Neural progenitor cell (in vitro differentiated cells): Measurements from ENCODE around the gene UPB1. TPM values are rescaled to one million over a fixed set of nuclear protein-coding genes. Genes with fewer than 3 reads are reported as not detected.

Source experiments
- DNase-seq: peaks from one replicate; pipeline ENCODE4 v3.0.0-alpha.2; 2016; ENCODE audit warnings: low spot score
- H2AFZ ChIP-seq: fragments of 200-600 bp; sonication (generic); replicated peaks from 2 replicates; pipeline ENCODE4 v1.6.1; 2016; ENCODE audit warnings: antibody characterized with exemption
- H3F3A ChIP-seq: fragments of 200-600 bp; sonication (generic); 2 replicates; pipeline ENCODE4 v1.6.1; 2016; ENCODE audit warnings: antibody characterized with exemption, low read depth
- H3K27ac ChIP-seq: fragments of 200-600 bp; sonication (generic); 2 replicates; pipeline ENCODE4 v1.5.1; 2016; ENCODE audit warnings: mild to moderate bottlenecking
- H3K27me3 ChIP-seq: fragments of 200-600 bp; sonication (generic); 2 replicates; pipeline ENCODE4 v1.6.1; 2016; ENCODE audit warnings: mild to moderate bottlenecking, moderate library complexity
- H3K36me3 ChIP-seq: fragments of 200-600 bp; sonication (generic); 2 replicates; pipeline ENCODE4 v1.5.1; 2016
- H3K4me1 ChIP-seq: fragments of 200-600 bp; sonication (generic); 2 replicates; pipeline ENCODE4 v1.6.1; 2016; ENCODE audit warnings: mixed run types
- H3K4me2 ChIP-seq: fragments of 200-600 bp; sonication (generic); 2 replicates; pipeline ENCODE4 v1.6.1; 2016
- H3K4me3 ChIP-seq: fragments of 200-600 bp; sonication (generic); 2 replicates; pipeline ENCODE4 v1.5.1; 2016
- H3K79me2 ChIP-seq: fragments of 200-600 bp; sonication (generic); 2 replicates; pipeline ENCODE4 v1.6.1; 2016; ENCODE audit warnings: low read depth
- H3K9ac ChIP-seq: fragments of 200-600 bp; sonication (generic); 2 replicates; pipeline ENCODE4 v1.6.1; 2016
- H3K9me3 ChIP-seq: fragments of 200-600 bp; sonication (generic); 2 replicates; pipeline ENCODE4 v1.5.1; 2016; ENCODE audit warnings: low read depth
- H4K20me1 ChIP-seq: fragments of 200-600 bp; sonication (generic); 2 replicates; pipeline ENCODE4 v1.6.1; 2016; ENCODE audit warnings: low read depth
- H3K27ac Mint-ChIP-seq: 3 replicates; pipeline ENCODE4 v1.8.0; 2021; ENCODE audit warnings: mixed read lengths
- H3K27me3 Mint-ChIP-seq: 2 replicates; pipeline ENCODE4 v1.8.0; 2022; ENCODE audit warnings: low read depth, mild to moderate bottlenecking, inconsistent platforms, moderate library complexity, mixed read lengths; ENCODE audit not compliant: insufficient read depth
- H3K36me3 Mint-ChIP-seq: 3 replicates; pipeline ENCODE4 v1.8.0; 2021; ENCODE audit warnings: mixed read lengths
- H3K4me1 Mint-ChIP-seq: 3 replicates; pipeline ENCODE4 v1.8.0; 2021; ENCODE audit warnings: mixed read lengths
- H3K4me3 Mint-ChIP-seq: 3 replicates; pipeline ENCODE4 v1.8.0; 2021; ENCODE audit warnings: mild to moderate bottlenecking, moderate library complexity, mixed read lengths
- H3K9me3 Mint-ChIP-seq: 3 replicates; pipeline ENCODE4 v1.8.0; 2020; ENCODE audit warnings: mixed read lengths
- EZH2 ChIP-seq: fragments of 200-600 bp; sonication (generic); IDR thresholded peaks from 2 replicates; pipeline ENCODE4 v1.6.1; 2017; ENCODE audit warnings: antibody characterized with exemption, mild to moderate bottlenecking, moderate library complexity
- EZH2phosphoT487 ChIP-seq: fragments of 200-600 bp; sonication (generic); IDR thresholded peaks from 2 replicates; pipeline ENCODE4 v1.6.1; 2017; ENCODE audit warnings: antibody characterized with exemption
- total RNA-seq: library from RNA; depleted of rRNA; stranded (reverse); fragments of >200 nt; gene quantifications from 2 replicates; pipeline ENCODE4 v1.2.3, GENCODE V29; 2015; ENCODE audit warnings: low replicate concordance
- TF ChIP-seq, protein P1 (sequence below): fragments of 200-600 bp; sonication (generic); IDR thresholded peaks from 2 replicates; pipeline ENCODE4 v1.5.1; 2017; ENCODE audit warnings: antibody characterized with exemption, mild to moderate bottlenecking

The UPB1 gene
- total RNA-seq, 1 donor from 2014 or later = 0.17 TPM

GRCh38 chr22:24559471-24559870, 64.3 kb downstream of the UPB1 start:
- H3F3A ChIP-seq = peaks cover 10% of the 10 kb centered on the region
- H3K27me3 ChIP-seq = no peaks in the 10 kb centered on the region
- H3K4me1 ChIP-seq = peaks cover 9% of the 10 kb centered on the region
- H3K27me3 Mint-ChIP-seq = no peaks in the 10 kb centered on the region
- H3K9me3 ChIP-seq = no peaks in the 10 kb centered on the region
- no peak overlapping the region for H3K4me3 Mint-ChIP-seq
- peaks cover 2% of the 10 kb centered on the region for H3K9me3 Mint-ChIP-seq
- no peak overlapping the region for H3K4me3 ChIP-seq
- H4K20me1 ChIP-seq = peaks cover 72% of the 10 kb centered on the region
- H3K36me3 ChIP-seq = peaks cover 4% of the 10 kb centered on the region
- H3K79me2 ChIP-seq = peaks cover 92% of the 10 kb centered on the region
- no peak overlapping the region for H3K4me2 ChIP-seq
- no peak overlapping the region for H2AFZ ChIP-seq
- no peak overlapping the region for H3K9ac ChIP-seq
- TF ChIP-seq, protein P1, sequence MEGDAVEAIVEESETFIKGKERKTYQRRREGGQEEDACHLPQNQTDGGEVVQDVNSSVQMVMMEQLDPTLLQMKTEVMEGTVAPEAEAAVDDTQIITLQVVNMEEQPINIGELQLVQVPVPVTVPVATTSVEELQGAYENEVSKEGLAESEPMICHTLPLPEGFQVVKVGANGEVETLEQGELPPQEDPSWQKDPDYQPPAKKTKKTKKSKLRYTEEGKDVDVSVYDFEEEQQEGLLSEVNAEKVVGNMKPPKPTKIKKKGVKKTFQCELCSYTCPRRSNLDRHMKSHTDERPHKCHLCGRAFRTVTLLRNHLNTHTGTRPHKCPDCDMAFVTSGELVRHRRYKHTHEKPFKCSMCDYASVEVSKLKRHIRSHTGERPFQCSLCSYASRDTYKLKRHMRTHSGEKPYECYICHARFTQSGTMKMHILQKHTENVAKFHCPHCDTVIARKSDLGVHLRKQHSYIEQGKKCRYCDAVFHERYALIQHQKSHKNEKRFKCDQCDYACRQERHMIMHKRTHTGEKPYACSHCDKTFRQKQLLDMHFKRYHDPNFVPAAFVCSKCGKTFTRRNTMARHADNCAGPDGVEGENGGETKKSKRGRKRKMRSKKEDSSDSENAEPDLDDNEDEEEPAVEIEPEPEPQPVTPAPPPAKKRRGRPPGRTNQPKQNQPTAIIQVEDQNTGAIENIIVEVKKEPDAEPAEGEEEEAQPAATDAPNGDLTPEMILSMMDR = no peak
- TF ChIP-seq EZH2phosphoT487 (no peak), EZH2 (no peak)
- H3K36me3 Mint-ChIP-seq = peaks cover 14% of the 10 kb centered on the region
- H3K4me1 Mint-ChIP-seq = peaks cover 17% of the 10 kb centered on the region
- no peak for DNase-seq
- H3K27ac Mint-ChIP-seq = no peak overlapping the region
- no peak overlapping the region for H3K27ac ChIP-seq

DNA sequence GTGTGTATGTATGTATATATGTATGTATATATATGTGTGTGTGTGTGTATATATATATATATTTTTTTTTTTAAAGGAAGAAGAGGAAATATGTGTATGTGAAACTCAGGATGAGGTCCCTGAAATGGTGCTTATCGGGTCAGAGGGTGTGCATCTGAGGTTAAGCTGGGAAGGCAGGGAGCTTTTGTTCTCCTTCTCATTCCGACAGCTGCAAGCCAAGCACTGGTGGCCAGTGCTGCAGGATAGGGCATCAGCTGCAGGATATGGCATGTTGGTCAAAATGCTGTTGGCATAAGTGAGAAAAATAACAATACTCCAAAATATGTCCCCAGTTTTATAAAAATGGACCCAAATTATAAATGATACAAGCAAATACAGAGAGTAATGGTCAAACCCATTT, 68.1 kb downstream of the UPB1 start:
- Mint-ChIP-seq H3K27me3 (no peaks in the 10 kb centered on the region), H3K36me3 (peaks cover 12% of the 10 kb centered on the region), H3K4me1 (no peaks in the 10 kb centered on the region), H3K4me3 (no peak overlapping the region), H3K27ac (no peak overlapping the region), H3K9me3 (no peaks in the 10 kb centered on the region)
- H3K36me3 ChIP-seq = no peaks in the 10 kb centered on the region
- peaks cover 96% of the 10 kb centered on the region for H3K79me2 ChIP-seq
- H3K4me2 ChIP-seq = no peak overlapping the region
- no peak overlapping the region for H3K9ac ChIP-seq
- H3K4me1 ChIP-seq = no peaks in the 10 kb centered on the region
- no peak overlapping the region for H3K27ac ChIP-seq
- TF ChIP-seq EZH2 (no peak), EZH2phosphoT487 (no peak)
- TF ChIP-seq, protein P1 = no peak
- no peaks in the 10 kb centered on the region for H3K27me3 ChIP-seq
- H4K20me1 ChIP-seq = peaks cover 83% of the 10 kb centered on the region
- H3K4me3 ChIP-seq = no peak overlapping the region
- H3F3A ChIP-seq = peaks cover 8% of the 10 kb centered on the region
- no peak for DNase-seq
- no peak overlapping the region for H2AFZ ChIP-seq
- no peaks in the 10 kb centered on the region for H3K9me3 ChIP-seq

GRCh38 chr22:24564376-24565058, 69.4 kb downstream of the UPB1 start:
- Histone ChIP-seq H3K4me2 (no peak overlapping the region), H3K27ac (no peak overlapping the region), H2AFZ (no peak overlapping the region), H3K9me3 (no peaks in the 10 kb centered on the region), H4K20me1 (peaks cover 71% of the 10 kb centered on the region), H3K27me3 (no peaks in the 10 kb centered on the region), H3K79me2 (peaks cover 89% of the 10 kb centered on the region), H3F3A (no peaks in the 10 kb centered on the region), H3K36me3 (no peaks in the 10 kb centered on the region), H3K9ac (no peak overlapping the region), H3K4me3 (no peak overlapping the region), H3K4me1 (no peaks in the 10 kb centered on the region)
- no peaks in the 10 kb centered on the region for H3K9me3 Mint-ChIP-seq
- H3K4me3 Mint-ChIP-seq = no peak overlapping the region
- H3K27me3 Mint-ChIP-seq = no peaks in the 10 kb centered on the region
- peaks cover 14% of the 10 kb centered on the region for H3K36me3 Mint-ChIP-seq
- DNase-seq = no peak
- TF ChIP-seq, protein P1 = no peak
- TF ChIP-seq EZH2 = no peak
- H3K27ac Mint-ChIP-seq = no peak overlapping the region
- no peaks in the 10 kb centered on the region for H3K4me1 Mint-ChIP-seq
